A673 (cell line): ENCODE data around the gene DXO. TPM values are rescaled to one million over a fixed set of nuclear protein-coding genes. Genes with fewer than 3 reads are reported as not detected.
A peak's percentile ranks its signal among the peaks of the same experiment; 100 is the strongest.

ENCODE experiments used
- BruUV-seq: library from RNA; stranded (reverse); fragments of 400-500 nt; replicated peaks from 2 replicates; lab custom pipeline; 2021; lab: Mats Ljungman, UMichigan
- CTCF ChIA-PET: fragments of 300-600 bp; sonication (Branson Sonifier 250); formaldehyde crosslinking; loops from one replicate; lab custom pipeline; 2022; ENCODE audit warnings: antibody characterized with exemption; lab: Charles Lee
- POLR2A ChIA-PET: fragments of 300-600 bp; sonication (Branson Sonifier 250); formaldehyde crosslinking; loops from one replicate; lab custom pipeline; 2022; ENCODE audit warnings: antibody characterized with exemption; ENCODE audit not compliant: low non-redundant PET; lab: Charles Lee
- DNase-seq: peaks from one replicate; pipeline ENCODE4 v3.0.0-alpha.2; 2015; ENCODE audit warnings: low spot score
- H3K27ac ChIP-seq: fragments of 200-600 bp; sonication (generic); 2 replicates; pipeline ENCODE4 v1.5.1; 2016; ENCODE audit warnings: mixed run types, low read depth, mild to moderate bottlenecking, mixed read lengths, antibody characterized with exemption, low read length; ENCODE audit not compliant: poor library complexity, severe bottlenecking
- H3K27me3 ChIP-seq: fragments of 200-600 bp; sonication (generic); replicated peaks from 2 replicates; pipeline ENCODE4 v1.6.1; 2017; ENCODE audit warnings: mixed run types, low read depth, mild to moderate bottlenecking, mixed read lengths, antibody characterized with exemption, low read length; ENCODE audit not compliant: insufficient read depth, poor library complexity
- H3K36me3 ChIP-seq: fragments of 200-600 bp; sonication (generic); 2 replicates; pipeline ENCODE4 v1.6.1; 2016; ENCODE audit warnings: mixed run types, mild to moderate bottlenecking, mixed read lengths, antibody characterized with exemption, low read length; ENCODE audit not compliant: insufficient read depth, poor library complexity, severe bottlenecking
- H3K4me1 ChIP-seq: fragments of 200-600 bp; sonication (generic); 2 replicates; pipeline ENCODE4 v1.6.1; 2017; ENCODE audit warnings: mixed run types, mild to moderate bottlenecking, mixed read lengths, antibody characterized with exemption, low read length; ENCODE audit not compliant: insufficient read depth, poor library complexity, severe bottlenecking
- H3K4me3 ChIP-seq: fragments of 200-600 bp; sonication (generic); 2 replicates; pipeline ENCODE4 v1.5.1; 2016; ENCODE audit warnings: low read depth, mixed run types, mild to moderate bottlenecking, mixed read lengths, low read length; ENCODE audit not compliant: poor library complexity, severe bottlenecking
- H3K9me3 ChIP-seq: fragments of 200-600 bp; sonication (generic); 2 replicates; pipeline ENCODE4 v1.6.1; 2016; ENCODE audit warnings: mixed run types, low read depth, mild to moderate bottlenecking, mixed read lengths, antibody characterized with exemption, low read length; ENCODE audit not compliant: poor library complexity, severe bottlenecking
- EZH2 ChIP-seq: fragments of 200-600 bp; sonication (generic); IDR thresholded peaks from 2 replicates; pipeline ENCODE4 v1.6.1; 2017; ENCODE audit warnings: borderline replicate concordance, low read depth, mild to moderate bottlenecking, mixed read lengths, antibody characterized with exemption, low read length; ENCODE audit not compliant: poor library complexity, severe bottlenecking
- intact Hi-C: fragments of 100-400 bp; cut with micrococcal nuclease; formaldehyde crosslinking; loops from one replicate; pipeline ENCODE4 v1.10.0; 2022; ENCODE audit not compliant: unreplicated experiment
- total RNA-seq: library from RNA; stranded (reverse); gene quantifications from 2 replicates; pipeline ENCODE4 v1.2.3, GENCODE V29; 2021
- TF ChIP-seq, protein P1 (sequence below): fragments of 300-800, 200-600 bp; sonication (generic); conservative IDR thresholded peaks from 2 replicates; pipeline ENCODE4 v1.5.1; 2017; ENCODE audit warnings: low read depth, mild to moderate bottlenecking, antibody characterized with exemption, low read length, moderate library complexity, mixed read lengths

The DXO gene
- total RNA-seq, 1 experiment from 2014 or later, result 35.6 TPM

- no TSS peak for BruUV-seq
- Histone ChIP-seq H3K27ac (peak overlapping the region; percentile 93), H3K27me3 (no peaks in the 10 kb centered on the region), H3K9me3 (no peaks in the 10 kb centered on the region), H3K36me3 (peaks cover 37% of the 10 kb centered on the region), H3K4me1 (peaks cover 19% of the 10 kb centered on the region), H3K4me3 (peak overlapping the region; percentile 65)
- CTCF ChIA-PET, result no interaction called here
- no peak for DNase-seq
- TF ChIP-seq EZH2, result no peak
- TF ChIP-seq, protein P1, sequence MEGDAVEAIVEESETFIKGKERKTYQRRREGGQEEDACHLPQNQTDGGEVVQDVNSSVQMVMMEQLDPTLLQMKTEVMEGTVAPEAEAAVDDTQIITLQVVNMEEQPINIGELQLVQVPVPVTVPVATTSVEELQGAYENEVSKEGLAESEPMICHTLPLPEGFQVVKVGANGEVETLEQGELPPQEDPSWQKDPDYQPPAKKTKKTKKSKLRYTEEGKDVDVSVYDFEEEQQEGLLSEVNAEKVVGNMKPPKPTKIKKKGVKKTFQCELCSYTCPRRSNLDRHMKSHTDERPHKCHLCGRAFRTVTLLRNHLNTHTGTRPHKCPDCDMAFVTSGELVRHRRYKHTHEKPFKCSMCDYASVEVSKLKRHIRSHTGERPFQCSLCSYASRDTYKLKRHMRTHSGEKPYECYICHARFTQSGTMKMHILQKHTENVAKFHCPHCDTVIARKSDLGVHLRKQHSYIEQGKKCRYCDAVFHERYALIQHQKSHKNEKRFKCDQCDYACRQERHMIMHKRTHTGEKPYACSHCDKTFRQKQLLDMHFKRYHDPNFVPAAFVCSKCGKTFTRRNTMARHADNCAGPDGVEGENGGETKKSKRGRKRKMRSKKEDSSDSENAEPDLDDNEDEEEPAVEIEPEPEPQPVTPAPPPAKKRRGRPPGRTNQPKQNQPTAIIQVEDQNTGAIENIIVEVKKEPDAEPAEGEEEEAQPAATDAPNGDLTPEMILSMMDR, result no peak
- intact Hi-C loops, result no loop called here
- POLR2A ChIA-PET, result interaction anchor here (0.6 kb wide), 1 partner anchor 330 kb away, joined by 3 read pairs; no protein-coding TSS in a partner anchor
These were observed 2.0 kb downstream of the DXO start for GRCh38 chr6:31969712-31970603.

- BruUV-seq, result no TSS peak
- TF ChIP-seq, protein P1, result no peak
- TF ChIP-seq EZH2, result no peak
- ChIA-PET POLR2A (interaction anchor here (0.6 kb wide), 1 partner anchor 329 kb away, joined by 3 read pairs; no protein-coding TSS in a partner anchor), CTCF (no interaction called here)
- no peak overlapping the region for H3K4me3 ChIP-seq
- H3K4me1 ChIP-seq, result peaks cover 19% of the 10 kb centered on the region
- H3K27ac ChIP-seq, result no peak overlapping the region
- intact Hi-C loops, result no loop called here
- DNase-seq, result no peak
- H3K9me3 ChIP-seq, result no peaks in the 10 kb centered on the region
- no peaks in the 10 kb centered on the region for H3K27me3 ChIP-seq
- peaks cover 40% of the 10 kb centered on the region for H3K36me3 ChIP-seq
These were observed 2.9 kb downstream of the DXO start for GRCh38 chr6:31968791-31969711.

DNA sequence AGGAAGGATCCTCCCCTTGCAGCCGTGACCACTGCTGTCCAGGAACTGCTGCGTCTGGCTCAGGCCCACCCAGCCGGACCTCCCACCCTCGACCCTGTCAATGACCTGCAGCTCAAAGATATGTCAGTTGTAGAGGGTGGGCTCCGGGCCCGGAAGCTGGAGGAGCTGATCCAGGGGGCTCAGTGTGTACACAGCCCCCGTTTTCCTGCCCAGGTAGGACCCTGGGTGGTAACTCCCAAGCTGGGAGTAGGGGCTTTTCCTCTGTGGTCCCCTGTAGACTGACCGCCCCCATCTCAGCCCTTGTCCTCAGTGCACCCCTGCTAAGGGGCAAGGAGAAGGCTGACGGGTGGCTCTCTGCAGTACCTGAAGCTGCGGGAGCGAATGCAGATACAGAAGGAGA, 3.6 kb downstream of the DXO start:
- no peaks in the 10 kb centered on the region for H3K9me3 ChIP-seq
- H3K4me3 ChIP-seq, result no peak overlapping the region
- H3K4me1 ChIP-seq, result peaks cover 15% of the 10 kb centered on the region
- no peak overlapping the region for H3K27ac ChIP-seq
- H3K27me3 ChIP-seq, result no peaks in the 10 kb centered on the region
- no peak for TF ChIP-seq EZH2
- TF ChIP-seq, protein P1, result no peak
- no peak for DNase-seq
- H3K36me3 ChIP-seq, result peaks cover 40% of the 10 kb centered on the region
- intact Hi-C loops, result no loop called here
- BruUV-seq, result no TSS peak
- ChIA-PET CTCF (no interaction called here), POLR2A (no interaction called here)
